Stomach (tissue), 4 donors: Measurements from ENCODE around the gene CX3CL1.

ENCODE experiments used
- CTCF ChIP-seq, 7 experiments: fragments of 450-650 bp in 4 of 7; fragments of 200-600 bp in 3 of 7; sonication (generic) in 3 of 7; IDR thresholded peaks; one replicate each; pipeline ENCODE4 v1.5.1; 2016 to 2019; ENCODE audit warnings: antibody characterized with exemption in 7 of 7, control low read depth in 2 of 7, mild to moderate bottlenecking in 1 of 7
- POLR2A ChIP-seq, 4 donors: fragments of 450-650 bp; IDR thresholded peaks; one replicate each; pipeline ENCODE4 v1.6.1; 2016; ENCODE audit warnings: antibody characterized with exemption in 4 of 4, control low read depth in 2 of 4, mild to moderate bottlenecking in 1 of 4, moderate library complexity in 1 of 4
- POLR2AphosphoS5 ChIP-seq, 3 donors: sonication (generic); formaldehyde crosslinking; IDR thresholded peaks; one replicate each; pipeline ENCODE4 v1.6.1; 2016; ENCODE audit warnings: antibody characterized with exemption in 3 of 3

- TF ChIP-seq POLR2A (IDR thresholded peaks at IDR 0.05) (no peak), CTCF (IDR thresholded peaks at IDR 0.05) (no peak), POLR2AphosphoS5 (IDR thresholded peaks at IDR 0.05) (no peak)
Measured at GRCh38 chr16:57349212-57350031, 22.9 kb upstream of the CX3CL1 start.
